K562 (cell line): ENCODE measurements around the gene HPSE2. TPM values are rescaled to one million over a fixed set of nuclear protein-coding genes. Genes with fewer than 3 reads are reported as not detected.

ENCODE experiments used
- CEBPB ChIP-seq: fragments of 450-650 bp; IDR thresholded peaks from 2 replicates; pipeline ENCODE4 v1.6.1; 2016; ENCODE audit warnings: missing genetic modification characterization, missing compliant biosample characterization
- DACH1 ChIP-seq: fragments of 450-650 bp; IDR thresholded peaks from 2 replicates; pipeline ENCODE4 v1.6.1; 2018; ENCODE audit not compliant: partially characterized antibody
- FOXK1 ChIP-seq: sonication (generic); formaldehyde crosslinking; IDR thresholded peaks from 2 replicates; pipeline ENCODE4 v1.8.0; 2022; ENCODE audit warnings: missing genetic modification reagents, mild to moderate bottlenecking, borderline replicate concordance
- MBD2 ChIP-seq: sonication (generic); IDR thresholded peaks from 2 replicates; pipeline ENCODE4 v1.6.1; 2016; ENCODE audit warnings: low read depth, borderline replicate concordance
- PYGO2 ChIP-seq: fragments of 450-650 bp; IDR thresholded peaks from 2 replicates; pipeline ENCODE4 v1.6.1; 2016; ENCODE audit warnings: mild to moderate bottlenecking, missing genetic modification characterization, moderate library complexity, missing compliant biosample characterization
- RBFOX2 ChIP-seq: fragments of 200-400 bp; formaldehyde crosslinking; IDR thresholded peaks from 2 replicates; pipeline ENCODE4 v1.6.1; 2017; ENCODE audit warnings: low read depth, mild to moderate bottlenecking, low read length, moderate library complexity
- SMAD4 ChIP-seq: fragments of 250-450 bp; sonication (Bioruptor Pico); conservative IDR thresholded peaks from 2 replicates; pipeline ENCODE4 v1.8.0; 2021; ENCODE audit warnings: inconsistent platforms, mild to moderate bottlenecking, moderate library complexity
- SREBF2 ChIP-seq: sonication (generic); formaldehyde crosslinking; IDR thresholded peaks from 2 replicates; pipeline ENCODE4 v1.4.0; 2020; ENCODE audit warnings: mild to moderate bottlenecking, missing genetic modification reagents
- TBL1XR1 ChIP-seq, 2 experiments: IDR thresholded peaks; 2 replicates each; pipeline ENCODE4 v1.6.1; 2012; ENCODE audit warnings: improper control_type of control experiment in 2 of 2, low read length in 2 of 2, mild to moderate bottlenecking in 1 of 2
- ZNF212 ChIP-seq: fragments of 450-650 bp; formaldehyde crosslinking; IDR thresholded peaks from 2 replicates; pipeline ENCODE4 v1.4.0; 2020; ENCODE audit warnings: mild to moderate bottlenecking
- ZNF311 ChIP-seq: fragments of 250-450 bp; sonication (Bioruptor Pico); IDR thresholded peaks from 2 replicates; pipeline ENCODE4 v1.4.0; 2020; ENCODE audit warnings: mild to moderate bottlenecking, moderate library complexity
- ZNF41 ChIP-seq: fragments of 250-450 bp; sonication (Bioruptor Pico); conservative IDR thresholded peaks from 2 replicates; pipeline ENCODE4 v1.4.0; 2020; ENCODE audit warnings: mild to moderate bottlenecking
- polyA plus RNA-seq, 8 experiments: library from polyadenylated mRNA; depleted of rRNA in 4 of 8; stranded (reverse) in 5 of 8; unstranded in 3 of 8; fragments of >200 nt; fragmentation: Nextera tagmentation in 2 of 8; fragmentation: Illumina TruSeq in 1 of 8; extraction: Ambion mirVana in 2 of 8; extraction: Trizol in 1 of 8; gene quantifications; 2 replicates each; pipeline versions ENCODE4 v1.2.1 to v1.2.3, GENCODE V29; 2011 to 2014; ENCODE audit warnings: inconsistent platforms in 1 of 8, missing spikeins in 1 of 8
- total RNA-seq, 7 experiments: library from RNA; depleted of rRNA in 6 of 7; stranded (reverse); fragments of >200 nt in 6 of 7; fragmentation: Illumina TruSeq in 2 of 7; extraction: Trizol in 2 of 7; gene quantifications; 2 replicates each; pipeline versions ENCODE4 v1.2.1 to v1.2.3, GENCODE V29; 2011 to 2021; ENCODE audit warnings: low replicate concordance in 1 of 7
- TF ChIP-seq, protein P1 (sequence below): sonication (generic); formaldehyde crosslinking; IDR thresholded peaks from 2 replicates; pipeline ENCODE4 v1.8.0; 2022; ENCODE audit warnings: missing genetic modification reagents, mild to moderate bottlenecking, moderate library complexity, borderline replicate concordance
- TF ChIP-seq, protein P2 (sequence below): fragments of 250-450 bp; sonication (Bioruptor Pico); IDR thresholded peaks from 2 replicates; pipeline ENCODE4 v1.4.0; 2020; ENCODE audit warnings: mild to moderate bottlenecking, moderate library complexity, borderline replicate concordance
- TF ChIP-seq, protein P3 (sequence below): fragments of 250-450 bp; sonication (Bioruptor Pico); IDR thresholded peaks from 2 replicates; pipeline ENCODE4 v1.9.0; 2021; ENCODE audit warnings: mild to moderate bottlenecking
- TF ChIP-seq, protein P4 (sequence below): fragments of 250-450 bp; sonication (Bioruptor Pico); IDR thresholded peaks from 2 replicates; pipeline ENCODE4 v1.4.0; 2020
- TF ChIP-seq, protein P5 (sequence below): fragments of 450-650 bp; IDR thresholded peaks from 2 replicates; pipeline ENCODE4 v1.6.1; 2017; ENCODE audit warnings: antibody characterized with exemption
- TF ChIP-seq, protein P6 (sequence below): fragments of 450-650 bp; formaldehyde crosslinking; IDR thresholded peaks from 2 replicates; pipeline ENCODE4 v1.4.0; 2020; ENCODE audit warnings: mild to moderate bottlenecking
- TF ChIP-seq, protein P7 (sequence below): fragments of 200-800 bp; sonication (Bioruptor generic); IDR thresholded peaks from 2 replicates; pipeline ENCODE4 v1.6.1; 2017; ENCODE audit warnings: missing genetic modification characterization, missing compliant biosample characterization

The HPSE2 gene
- total and polyA plus RNA-seq, 9 of the 15 experiments (the other 6 are each of a cell fraction or from before 2014, with no cell fraction given): 0.03 to 0.10 (median 0.04) TPM; not detected in 2

DNA sequence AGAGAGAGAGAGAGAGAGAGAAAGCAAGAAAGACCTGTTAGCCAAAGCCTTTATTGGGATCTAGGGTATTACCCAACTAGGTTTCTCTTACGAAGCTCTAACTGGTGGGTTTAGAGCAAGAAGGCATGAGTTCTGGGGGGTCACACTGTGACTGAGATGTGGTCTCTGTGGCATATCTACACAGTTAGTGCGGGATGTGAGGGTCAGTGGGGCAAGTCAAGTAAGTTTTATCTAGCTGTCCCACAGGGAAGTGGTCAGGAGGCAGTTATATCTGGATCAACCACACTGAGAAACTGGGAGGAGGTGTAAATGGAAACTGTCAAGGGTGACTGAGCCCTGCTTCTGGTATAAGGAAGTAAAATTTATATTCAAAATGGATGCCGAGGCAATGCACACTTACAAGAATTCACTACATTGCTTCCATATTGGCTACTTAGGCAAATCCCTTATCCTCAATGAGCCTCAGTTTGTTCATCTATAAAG, 457.3 kb downstream of the HPSE2 start (continued):
- TF ChIP-seq, protein P1, sequence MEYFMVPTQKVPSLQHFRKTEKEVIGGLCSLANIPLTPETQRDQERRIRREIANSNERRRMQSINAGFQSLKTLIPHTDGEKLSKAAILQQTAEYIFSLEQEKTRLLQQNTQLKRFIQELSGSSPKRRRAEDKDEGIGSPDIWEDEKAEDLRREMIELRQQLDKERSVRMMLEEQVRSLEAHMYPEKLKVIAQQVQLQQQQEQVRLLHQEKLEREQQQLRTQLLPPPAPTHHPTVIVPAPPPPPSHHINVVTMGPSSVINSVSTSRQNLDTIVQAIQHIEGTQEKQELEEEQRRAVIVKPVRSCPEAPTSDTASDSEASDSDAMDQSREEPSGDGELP (CRISPR knock-in tag): no peak; the same call in 1 of the 2 replicates
- TF ChIP-seq FOXK1 (CRISPR knock-in tag) (no peak), DACH1 (no peak), MBD2 (peak; percentile 86), RBFOX2 (no peak), ZNF311 (CRISPR knock-in tag) (no peak), CEBPB (tag) (peak; percentile 66), PYGO2 (no peak), TBL1XR1 (IDR thresholded peaks at IDR 0.05; ENCODE audit: low read length in 2 of 2) (0 out of 4 replicates have a peak, but pooled peaks of 1 of the 2 experiments have one; percentile 63), ZNF41 (CRISPR knock-in tag) (no peak), SREBF2 (no peak), SMAD4 (CRISPR knock-in tag) (peak; percentile 40; the same call in 1 of the 2 replicates), ZNF212 (peak; percentile 93)
- TF ChIP-seq, protein P2, sequence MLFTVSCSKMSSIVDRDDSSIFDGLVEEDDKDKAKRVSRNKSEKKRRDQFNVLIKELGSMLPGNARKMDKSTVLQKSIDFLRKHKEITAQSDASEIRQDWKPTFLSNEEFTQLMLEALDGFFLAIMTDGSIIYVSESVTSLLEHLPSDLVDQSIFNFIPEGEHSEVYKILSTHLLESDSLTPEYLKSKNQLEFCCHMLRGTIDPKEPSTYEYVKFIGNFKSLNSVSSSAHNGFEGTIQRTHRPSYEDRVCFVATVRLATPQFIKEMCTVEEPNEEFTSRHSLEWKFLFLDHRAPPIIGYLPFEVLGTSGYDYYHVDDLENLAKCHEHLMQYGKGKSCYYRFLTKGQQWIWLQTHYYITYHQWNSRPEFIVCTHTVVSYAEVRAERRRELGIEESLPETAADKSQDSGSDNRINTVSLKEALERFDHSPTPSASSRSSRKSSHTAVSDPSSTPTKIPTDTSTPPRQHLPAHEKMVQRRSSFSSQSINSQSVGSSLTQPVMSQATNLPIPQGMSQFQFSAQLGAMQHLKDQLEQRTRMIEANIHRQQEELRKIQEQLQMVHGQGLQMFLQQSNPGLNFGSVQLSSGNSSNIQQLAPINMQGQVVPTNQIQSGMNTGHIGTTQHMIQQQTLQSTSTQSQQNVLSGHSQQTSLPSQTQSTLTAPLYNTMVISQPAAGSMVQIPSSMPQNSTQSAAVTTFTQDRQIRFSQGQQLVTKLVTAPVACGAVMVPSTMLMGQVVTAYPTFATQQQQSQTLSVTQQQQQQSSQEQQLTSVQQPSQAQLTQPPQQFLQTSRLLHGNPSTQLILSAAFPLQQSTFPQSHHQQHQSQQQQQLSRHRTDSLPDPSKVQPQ (CRISPR knock-in tag): no peak
- TF ChIP-seq, protein P3, sequence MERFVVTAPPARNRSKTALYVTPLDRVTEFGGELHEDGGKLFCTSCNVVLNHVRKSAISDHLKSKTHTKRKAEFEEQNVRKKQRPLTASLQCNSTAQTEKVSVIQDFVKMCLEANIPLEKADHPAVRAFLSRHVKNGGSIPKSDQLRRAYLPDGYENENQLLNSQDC: no peak
- TF ChIP-seq, protein P4, sequence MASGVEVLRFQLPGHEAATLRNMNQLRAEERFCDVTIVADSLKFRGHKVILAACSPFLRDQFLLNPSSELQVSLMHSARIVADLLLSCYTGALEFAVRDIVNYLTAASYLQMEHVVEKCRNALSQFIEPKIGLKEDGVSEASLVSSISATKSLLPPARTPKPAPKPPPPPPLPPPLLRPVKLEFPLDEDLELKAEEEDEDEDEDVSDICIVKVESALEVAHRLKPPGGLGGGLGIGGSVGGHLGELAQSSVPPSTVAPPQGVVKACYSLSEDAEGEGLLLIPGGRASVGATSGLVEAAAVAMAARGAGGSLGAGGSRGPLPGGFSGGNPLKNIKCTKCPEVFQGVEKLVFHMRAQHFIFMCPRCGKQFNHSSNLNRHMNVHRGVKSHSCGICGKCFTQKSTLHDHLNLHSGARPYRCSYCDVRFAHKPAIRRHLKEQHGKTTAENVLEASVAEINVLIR (CRISPR knock-in tag): no peak
- TF ChIP-seq, protein P5, sequence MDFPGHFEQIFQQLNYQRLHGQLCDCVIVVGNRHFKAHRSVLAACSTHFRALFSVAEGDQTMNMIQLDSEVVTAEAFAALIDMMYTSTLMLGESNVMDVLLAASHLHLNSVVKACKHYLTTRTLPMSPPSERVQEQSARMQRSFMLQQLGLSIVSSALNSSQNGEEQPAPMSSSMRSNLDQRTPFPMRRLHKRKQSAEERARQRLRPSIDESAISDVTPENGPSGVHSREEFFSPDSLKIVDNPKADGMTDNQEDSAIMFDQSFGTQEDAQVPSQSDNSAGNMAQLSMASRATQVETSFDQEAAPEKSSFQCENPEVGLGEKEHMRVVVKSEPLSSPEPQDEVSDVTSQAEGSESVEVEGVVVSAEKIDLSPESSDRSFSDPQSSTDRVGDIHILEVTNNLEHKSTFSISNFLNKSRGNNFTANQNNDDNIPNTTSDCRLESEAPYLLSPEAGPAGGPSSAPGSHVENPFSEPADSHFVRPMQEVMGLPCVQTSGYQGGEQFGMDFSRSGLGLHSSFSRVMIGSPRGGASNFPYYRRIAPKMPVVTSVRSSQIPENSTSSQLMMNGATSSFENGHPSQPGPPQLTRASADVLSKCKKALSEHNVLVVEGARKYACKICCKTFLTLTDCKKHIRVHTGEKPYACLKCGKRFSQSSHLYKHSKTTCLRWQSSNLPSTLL: no peak
- TF ChIP-seq, protein P6, sequence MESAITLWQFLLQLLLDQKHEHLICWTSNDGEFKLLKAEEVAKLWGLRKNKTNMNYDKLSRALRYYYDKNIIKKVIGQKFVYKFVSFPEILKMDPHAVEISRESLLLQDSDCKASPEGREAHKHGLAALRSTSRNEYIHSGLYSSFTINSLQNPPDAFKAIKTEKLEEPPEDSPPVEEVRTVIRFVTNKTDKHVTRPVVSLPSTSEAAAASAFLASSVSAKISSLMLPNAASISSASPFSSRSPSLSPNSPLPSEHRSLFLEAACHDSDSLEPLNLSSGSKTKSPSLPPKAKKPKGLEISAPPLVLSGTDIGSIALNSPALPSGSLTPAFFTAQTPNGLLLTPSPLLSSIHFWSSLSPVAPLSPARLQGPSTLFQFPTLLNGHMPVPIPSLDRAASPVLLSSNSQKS: no peak
- TF ChIP-seq, protein P7, sequence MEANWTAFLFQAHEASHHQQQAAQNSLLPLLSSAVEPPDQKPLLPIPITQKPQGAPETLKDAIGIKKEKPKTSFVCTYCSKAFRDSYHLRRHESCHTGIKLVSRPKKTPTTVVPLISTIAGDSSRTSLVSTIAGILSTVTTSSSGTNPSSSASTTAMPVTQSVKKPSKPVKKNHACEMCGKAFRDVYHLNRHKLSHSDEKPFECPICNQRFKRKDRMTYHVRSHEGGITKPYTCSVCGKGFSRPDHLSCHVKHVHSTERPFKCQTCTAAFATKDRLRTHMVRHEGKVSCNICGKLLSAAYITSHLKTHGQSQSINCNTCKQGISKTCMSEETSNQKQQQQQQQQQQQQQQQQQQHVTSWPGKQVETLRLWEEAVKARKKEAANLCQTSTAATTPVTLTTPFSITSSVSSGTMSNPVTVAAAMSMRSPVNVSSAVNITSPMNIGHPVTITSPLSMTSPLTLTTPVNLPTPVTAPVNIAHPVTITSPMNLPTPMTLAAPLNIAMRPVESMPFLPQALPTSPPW (CRISPR knock-in tag): peak; percentile 64
